ENCODE data around the gene ZNF17.
"Not testable (repeated sequence)": the region's sequence is repeated elsewhere in the genome, so short reads cannot be mapped to it uniquely, and the experiment has no call there.

The ZNF17 gene

GRCh38 chr19:57410877-57411671, at the start of gene ZNF17:
TSS of gene ZNF17 (plus strand) at chr19:57411161. CDS start at chr19:57413616, 2,455 bp downstream.
- DNase-seq (ENCODE audit: insufficient read length, low spot score): peak; percentile 88
- FAIRE-seq: no peak
- TF ChIP-seq CTCF (IDR thresholded peaks at IDR 0.05; ENCODE audit: insufficient read depth, missing control alignments): no peak

DNA sequence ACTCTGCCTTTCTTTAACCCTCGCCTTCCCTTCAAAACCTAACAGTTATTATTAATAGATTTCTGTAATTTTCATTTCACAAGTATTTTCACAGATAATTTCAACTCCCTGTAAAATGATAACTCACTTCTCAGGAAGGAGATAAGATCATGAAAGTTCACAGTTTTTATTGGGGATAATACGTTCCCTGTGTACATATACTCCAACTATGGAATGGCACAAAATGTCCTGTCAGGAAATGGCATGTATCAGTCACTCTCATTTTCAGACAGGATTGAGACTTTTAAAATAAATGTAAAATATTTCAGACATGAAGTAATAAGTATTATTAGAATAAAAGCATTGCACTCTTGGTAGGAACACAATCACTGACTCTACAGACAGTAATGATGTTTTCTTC, 48.5 kb upstream of the ZNF17 start:
- FAIRE-seq (peak; percentile 56), DNase-seq (ENCODE audit: insufficient read length, low spot score) (no peak)
- TF ChIP-seq CTCF (IDR thresholded peaks at IDR 0.05; ENCODE audit: insufficient read depth, missing control alignments): no peak

- DNase-seq (ENCODE audit: insufficient read length, low spot score) (peak; percentile 81), FAIRE-seq (peak; percentile 88)
- TF ChIP-seq CTCF (IDR thresholded peaks at IDR 0.05; ENCODE audit: insufficient read depth, missing control alignments): no peak
Measured at GRCh38 chr19:57362997-57363687, 47.8 kb upstream of the ZNF17 start, which contains the start of the genes TRAPPC2B and ZNF547. TSS of gene TRAPPC2B (plus strand) at chr19:57363551. CDS start at chr19:57364834, 1,283 bp downstream. TSS of gene ZNF547 (plus strand) at chr19:57363551. CDS start at chr19:57368556, 5,005 bp downstream.

DNA sequence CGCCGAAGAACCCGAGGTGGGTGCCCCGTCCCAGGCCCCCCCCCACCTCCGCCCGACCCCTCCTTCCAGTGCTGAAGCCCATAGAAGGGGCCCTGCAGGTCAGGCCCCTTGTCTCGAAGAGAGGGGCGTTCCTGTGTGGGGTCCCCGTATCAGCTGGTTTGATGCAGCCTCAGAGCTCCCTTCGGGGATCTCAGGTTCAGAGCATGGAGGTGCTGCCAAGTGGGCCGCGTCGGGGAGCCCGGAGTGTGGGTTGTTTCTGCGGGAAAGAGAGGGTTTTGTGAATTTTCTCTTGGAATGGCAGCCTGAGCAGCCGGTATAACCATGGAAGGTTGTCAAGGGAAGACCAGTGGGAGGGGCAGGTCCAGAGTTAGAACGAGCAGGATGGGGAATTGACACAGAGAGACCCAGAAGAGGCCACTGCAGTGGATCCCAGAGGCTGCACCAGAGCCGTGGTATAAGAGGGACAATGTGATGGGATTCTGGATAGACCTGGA, 47.2 kb upstream of the ZNF17 start:
- no peak for TF ChIP-seq CTCF (IDR thresholded peaks at IDR 0.05; ENCODE audit: insufficient read depth, missing control alignments)
- DNase-seq (ENCODE audit: insufficient read length, low spot score) (no peak), FAIRE-seq (no peak)

GRCh38 chr19:57366776-57367175, 44.2 kb upstream of the ZNF17 start:
- DNase-seq (ENCODE audit: insufficient read length, low spot score) (no peak), FAIRE-seq (no peak)
- TF ChIP-seq CTCF (IDR thresholded peaks at IDR 0.05; ENCODE audit: insufficient read depth, missing control alignments): no peak

DNA sequence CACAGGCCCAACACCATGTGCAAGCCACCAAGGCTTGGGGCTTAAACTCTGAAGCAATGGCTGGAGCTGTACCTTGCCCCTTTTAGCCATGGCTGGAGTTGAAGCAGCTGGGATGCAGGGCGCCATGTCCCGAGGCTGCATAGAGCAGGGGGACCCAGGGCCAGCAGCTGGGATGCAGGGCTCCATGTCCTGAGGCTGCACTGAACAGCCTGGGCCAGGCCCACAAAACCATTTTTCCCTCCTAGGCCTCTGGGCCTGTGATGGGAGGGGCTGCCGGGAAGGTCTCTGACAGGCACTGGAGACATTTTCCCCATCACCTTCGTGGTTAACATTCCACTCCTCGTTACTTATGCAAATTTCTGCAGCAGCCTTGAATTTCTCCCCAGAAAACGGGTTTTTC, 36.8 kb upstream of the ZNF17 start:
- FAIRE-seq (no peak), DNase-seq (ENCODE audit: insufficient read length, low spot score) (no peak)
- TF ChIP-seq CTCF (IDR thresholded peaks at IDR 0.05; ENCODE audit: insufficient read depth, missing control alignments): no peak

- FAIRE-seq; DNase-seq (ENCODE audit: insufficient read length, low spot score): not testable (repeated sequence)
Measured at GRCh38 chr19:57374647-57375046, 36.3 kb upstream of the ZNF17 start.
